GM12878 (cell line): Measurements from ENCODE around the gene PHF2. TPM values are rescaled to one million over a fixed set of nuclear protein-coding genes. Genes with fewer than 3 reads are reported as not detected.

ENCODE experiments used
- ATAC-seq: fragments of 200-7000 bp; cut with Tn5 transposase; 3 replicates; pipeline ENCODE4 v1.9.1; 2020; ENCODE audit warnings: mild to moderate bottlenecking, moderate library complexity
- BruUV-seq: library from RNA; stranded (reverse); fragments of 400-500 nt; replicated peaks from 2 replicates; lab custom pipeline; 2021; lab: Mats Ljungman, UMichigan
- CTCF ChIA-PET: fragments of 300-600 bp; sonication (Branson Sonifier 250); formaldehyde crosslinking; extraction: SDS; loops from one replicate; lab custom pipeline; 2021; ENCODE audit warnings: inconsistent platforms; lab: Yijun Ruan, JAX
- POLR2A ChIA-PET: fragments of 350-600 bp; formaldehyde crosslinking; extraction: SDS; loops from one replicate; lab custom pipeline; 2021; ENCODE audit warnings: inconsistent platforms; lab: Charles Lee
- RAD21 ChIA-PET: fragments of 300-600 bp; sonication (Branson Sonifier 250); formaldehyde crosslinking; loops from one replicate; lab custom pipeline; 2023; ENCODE audit warnings: antibody characterized with exemption; ENCODE audit not compliant: unreplicated experiment; lab: Charles Lee
- SMC1A ChIA-PET: fragments of 300-600 bp; sonication (Branson Sonifier 250); formaldehyde crosslinking; loops from one replicate; lab custom pipeline; 2023; ENCODE audit not compliant: unreplicated experiment, uncharacterized antibody; lab: Charles Lee
- DNase-seq: peaks from one replicate; pipeline ENCODE4 v3.0.0-alpha.2; 2011; ENCODE audit warnings: low read depth, low spot score
- FAIRE-seq: peaks from 3 replicates; lab custom pipeline; 2011; peaks lifted over from hg19 to GRCh38; lab: Jason Lieb, UNC
- H2AFZ ChIP-seq: 2 replicates; pipeline ENCODE4 v1.6.0; 2011; ENCODE audit warnings: low read depth, low read length, control low read depth; ENCODE audit not compliant: control insufficient read depth
- H3K27ac ChIP-seq: 2 replicates; pipeline ENCODE4 v1.5.1; 2011; ENCODE audit warnings: control low read depth; ENCODE audit not compliant: control insufficient read depth, insufficient read depth
- H3K27me3 ChIP-seq, 2 experiments: replicated peaks in 1 of 2; 2 replicates each; pipeline versions ENCODE4 v1.6.0 to v1.6.1; 2011; ENCODE audit warnings: low read length in 1 of 2; ENCODE audit not compliant: control insufficient read depth in 2 of 2, insufficient read depth in 2 of 2
- H3K36me3 ChIP-seq, 2 experiments: 2 replicates each; pipeline ENCODE4 v1.5.1; 2011; ENCODE audit warnings: low read length in 1 of 2; ENCODE audit not compliant: control insufficient read depth in 2 of 2, insufficient read depth in 2 of 2
- H3K4me1 ChIP-seq: 2 replicates; pipeline ENCODE4 v1.6.1; 2011; ENCODE audit warnings: mild to moderate bottlenecking, low read length, moderate library complexity, mixed read lengths; ENCODE audit not compliant: control insufficient read depth, insufficient read depth
- H3K4me2 ChIP-seq: 2 replicates; pipeline ENCODE4 v1.6.0; 2011; ENCODE audit warnings: control low read depth; ENCODE audit not compliant: control insufficient read depth, insufficient read depth
- H3K4me3 ChIP-seq: fragments of 200-600 bp; sonication (generic); 2 replicates; pipeline ENCODE4 v1.5.1; 2016
- H3K79me2 ChIP-seq: 2 replicates; pipeline ENCODE4 v1.6.0; 2011; ENCODE audit warnings: low read length; ENCODE audit not compliant: control insufficient read depth, insufficient read depth
- H3K9ac ChIP-seq: 2 replicates; pipeline ENCODE4 v1.8.0; 2011; ENCODE audit warnings: low read length, control low read depth, mixed read lengths; ENCODE audit not compliant: control insufficient read depth, insufficient read depth
- H3K9me3 ChIP-seq: replicated peaks from 3 replicates; pipeline ENCODE4 v1.5.1; 2011; ENCODE audit warnings: mild to moderate bottlenecking, low read length; ENCODE audit not compliant: control insufficient read depth, insufficient read depth
- H4K20me1 ChIP-seq: 2 replicates; pipeline ENCODE4 v1.6.0; 2011; ENCODE audit not compliant: control insufficient read depth, insufficient read depth
- ASH2L ChIP-seq: fragments of 300-600, 200-600 bp; sonication (generic); IDR thresholded peaks from 2 replicates; pipeline ENCODE4 v1.6.1; 2017; ENCODE audit warnings: low read depth, mild to moderate bottlenecking, borderline replicate concordance
- CUX1 ChIP-seq: IDR thresholded peaks from 2 replicates; pipeline ENCODE4 v1.6.1; 2012; ENCODE audit warnings: improper control_type of control experiment, low read depth, low read length; ENCODE audit not compliant: insufficient replicate concordance
- EED ChIP-seq: sonication (generic); IDR thresholded peaks from 2 replicates; pipeline ENCODE4 v1.6.1; 2016; ENCODE audit warnings: antibody characterized with exemption, low read depth
- ESRRA ChIP-seq: IDR thresholded peaks from 2 replicates; pipeline ENCODE4 v1.6.1; 2012; ENCODE audit warnings: mild to moderate bottlenecking, low read length, improper control_type of control experiment
- FOXM1 ChIP-seq: IDR thresholded peaks from 2 replicates; pipeline ENCODE4 v1.6.1; 2012; ENCODE audit warnings: low read depth, mild to moderate bottlenecking, inconsistent platforms, low read length, moderate library complexity
- GATAD2B ChIP-seq: fragments of 450-650 bp; conservative IDR thresholded peaks from 2 replicates; pipeline ENCODE4 v1.6.1; 2017; ENCODE audit warnings: low read depth, mild to moderate bottlenecking, moderate library complexity
- JUND ChIP-seq: IDR thresholded peaks from 2 replicates; pipeline ENCODE4 v1.6.1; 2012; ENCODE audit warnings: low read depth, mild to moderate bottlenecking, low read length, improper control_type of control experiment, moderate library complexity
- NFXL1 ChIP-seq: fragments of 450-650 bp; IDR thresholded peaks from 2 replicates; pipeline ENCODE4 v1.6.1; 2017; ENCODE audit warnings: antibody characterized with exemption, mild to moderate bottlenecking, borderline replicate concordance
- NRF1 ChIP-seq: conservative IDR thresholded peaks from 2 replicates; pipeline ENCODE4 v1.6.1; 2011; ENCODE audit warnings: mild to moderate bottlenecking, low read depth, low read length, improper control_type of control experiment
- PKNOX1 ChIP-seq: fragments of 450-650 bp; IDR thresholded peaks from 2 replicates; pipeline ENCODE4 v1.6.1; 2016; ENCODE audit warnings: mild to moderate bottlenecking
- SMARCA5 ChIP-seq: fragments of 450-650 bp; IDR thresholded peaks from 2 replicates; pipeline ENCODE4 v1.6.1; 2017; ENCODE audit warnings: mild to moderate bottlenecking
- STAT1 ChIP-seq: fragments of 450-650 bp; conservative IDR thresholded peaks from 2 replicates; pipeline ENCODE4 v1.6.1; 2014; ENCODE audit warnings: antibody characterized with exemption, mild to moderate bottlenecking
- USF1 ChIP-seq: IDR thresholded peaks from 2 replicates; pipeline ENCODE4 v1.6.1; 2011; ENCODE audit warnings: borderline replicate concordance, low read depth, mild to moderate bottlenecking, moderate library complexity, mixed read lengths, low read length; ENCODE audit not compliant: insufficient read depth; ENCODE audit errors: extremely low read length
- ZNF274 ChIP-seq: IDR thresholded peaks from one replicate; pipeline ENCODE4 v1.8.0; 2011; ENCODE audit not compliant: insufficient read length, insufficient read depth
- ZNF622 ChIP-seq: fragments of 450-650 bp; IDR thresholded peaks from 2 replicates; pipeline ENCODE4 v1.6.1; 2017; ENCODE audit warnings: mild to moderate bottlenecking, inconsistent platforms
- ZSCAN29 ChIP-seq: fragments of 450-650 bp; IDR thresholded peaks from 2 replicates; pipeline ENCODE4 v1.6.1; 2017; ENCODE audit warnings: mild to moderate bottlenecking, moderate library complexity
- WGBS: methylation state at CpG from one replicate; pipeline ENCODE4 v1.1.6; 2016; ENCODE audit warnings: low lambda C conversion rate; ENCODE audit not compliant: insufficient replicate concordance, insufficient coverage; ENCODE audit errors: missing lambda C conversion rate; 5-methylcytosine and 5-hydroxymethylcytosine counted together
- in situ Hi-C: fragments of 300-500 bp; cut with MboI; formaldehyde crosslinking; loops from 9 replicates; pipeline ENCODE4 v1.14.3; 2018; ENCODE audit warnings: mixed read lengths
- intact Hi-C: fragments of 100-400 bp; cut with micrococcal nuclease; formaldehyde crosslinking; loops from one replicate; pipeline ENCODE4 v1.14.2; 2022; ENCODE audit not compliant: unreplicated experiment
- polyA plus RNA-seq, 11 experiments: library from polyadenylated mRNA; depleted of rRNA in 4 of 11; unstranded in 6 of 11; stranded (reverse) in 5 of 11; fragments of >200 nt; fragmentation: Nextera tagmentation in 4 of 11; fragmentation: Illumina TruSeq in 1 of 11; extraction: Ambion mirVana in 4 of 11; extraction: Trizol in 1 of 11; gene quantifications; 1 replicate in 1 of 11; 2 replicates in 10 of 11; pipeline versions ENCODE4 v1.2.1 to v1.2.3, GENCODE V29; 2011 to 2016; ENCODE audit warnings: inconsistent platforms in 2 of 11, missing spikeins in 2 of 11, low read depth in 1 of 11
- total RNA-seq, 4 experiments: library from RNA; depleted of rRNA in 3 of 4; stranded (reverse); fragments of >200 nt in 3 of 4; fragmentation: Illumina TruSeq in 1 of 4; extraction: Trizol in 1 of 4; gene quantifications; 2 replicates each; pipeline versions ENCODE4 v1.2.1 to v1.2.3, GENCODE V29; 2013 to 2021

The PHF2 gene
- total and polyA plus RNA-seq, 10 of the 15 experiments (the other 5 are each of a cell fraction or from before 2014, with no cell fraction given): 0.34 to 13.3 (median 5.5) TPM

- TF ChIP-seq CUX1 (no peak), ASH2L (no peak), GATAD2B (no peak), SMARCA5 (no peak), STAT1 (no peak)
Measured at GRCh38 chr9:93597871-93598646, 21.7 kb downstream of the PHF2 start (continued).

- H3K36me3 ChIP-seq: no peaks in the 10 kb centered on the region; a peak in 1 of 4 replicates
- 74% methylated on average over 11 of the region's 11 CpGs for WGBS
- ChIA-PET CTCF (no interaction called here), RAD21 (no interaction called here), POLR2A (no interaction called here), SMC1A (no interaction called here)
- no peak overlapping the region for H3K4me2 ChIP-seq
- DNase-seq: no peak
- ATAC-seq: no peak
- no peak overlapping the region for H2AFZ ChIP-seq
- H3K79me2 ChIP-seq: no peaks in the 10 kb centered on the region
- H3K4me3 ChIP-seq: no peak overlapping the region
- no peaks in the 10 kb centered on the region for H4K20me1 ChIP-seq
- no peaks in the 10 kb centered on the region for H3K27me3 ChIP-seq
- no peak overlapping the region for H3K9ac ChIP-seq
- H3K9me3 ChIP-seq: no peaks in the 10 kb centered on the region; the same call in 2 of the 3 replicates
- no peak overlapping the region for H3K27ac ChIP-seq
- intact Hi-C loops: no loop called here
- peaks cover 3% of the 10 kb centered on the region; the same call in 1 of the 2 replicates for H3K4me1 ChIP-seq
- in situ Hi-C loops: no loop called here
- no peak for FAIRE-seq
- BruUV-seq: no TSS peak
- TF ChIP-seq ESRRA (no peak), USF1 (no peak), EED (no peak), NFXL1 (no peak), JUND (no peak), NRF1 (no peak), ZSCAN29 (no peak), FOXM1 (no peak), PKNOX1 (no peak), ZNF274 (no peak), ZNF622 (no peak)
Measured at GRCh38 chr9:93598647-93599241, 22.4 kb downstream of the PHF2 start.
